ENCODE data around the gene PITPNM2. TPM values are rescaled to one million over a fixed set of nuclear protein-coding genes. Genes with fewer than 3 reads are reported as not detected.

Gene PITPNM2
- polyA plus RNA-seq, 1 of the 3 experiments (the other 2 are of a cell fraction), result 3.7 TPM

GRCh38 chr12:123121670-123122069 is 29.2 kb downstream of the PITPNM2 start:
- no peak overlapping the region for H3K9ac ChIP-seq
- H3K27ac ChIP-seq (ENCODE audit: low read depth in 2 of 2, low read length in 1 of 2), result no peak overlapping the region
- no peak overlapping the region for H3K4me2 ChIP-seq
- no peaks in the 10 kb centered on the region for H3K9me2 ChIP-seq
- H3K4me1 ChIP-seq (ENCODE audit: control insufficient read depth in 1 of 2, insufficient read depth in 2 of 2, low read depth in 1 of 2, low read length in 1 of 2), result peaks cover 0 to 5% of the 10 kb centered on the region in 2 experiments; a peak in 1 of 4 replicates
- ChIA-PET POLR2A (no interaction called here), CTCF (interaction anchor here (0.9 kb wide), 1 partner anchor 78 kb away, joined by 4 read pairs; no protein-coding TSS in a partner anchor)
- DNase-seq, result no peak
- no peak for TF ChIP-seq USF1 (IDR thresholded peaks at IDR 0.05; ENCODE audit: borderline replicate concordance, low read depth)
- TF ChIP-seq EZH2phosphoT487 (IDR thresholded peaks at IDR 0.05; ENCODE audit: borderline replicate concordance, low read depth), result no peak
- no peak for TF ChIP-seq EP300 (IDR thresholded peaks at IDR 0.05; ENCODE audit: borderline replicate concordance in 1 of 2, low read depth in 1 of 2, low read length in 1 of 2)
- no peak for TF ChIP-seq MEF2A (IDR thresholded peaks at IDR 0.05; ENCODE audit: borderline replicate concordance, low read depth)
- TF ChIP-seq SMC3 (IDR thresholded peaks at IDR 0.05; ENCODE audit: low read depth, low read length), result no peak
- no peak for TF ChIP-seq NFIC (IDR thresholded peaks at IDR 0.05; ENCODE audit: borderline replicate concordance)
- TF ChIP-seq REST (IDR thresholded peaks at IDR 0.05; ENCODE audit: low read depth, low read length), result no peak
- no peak for TF ChIP-seq FOSL2 (IDR thresholded peaks at IDR 0.05; ENCODE audit: borderline replicate concordance, low read depth)
- no peak for TF ChIP-seq RFX5 (IDR thresholded peaks at IDR 0.05; ENCODE audit: low read length)
- no peak for TF ChIP-seq FOXJ3 (CRISPR knock-in tag; IDR thresholded peaks at IDR 0.05)
- no peak for TF ChIP-seq USF2 (IDR thresholded peaks at IDR 0.05; ENCODE audit: borderline replicate concordance, low read depth, low read length)
- TF ChIP-seq MAX (IDR thresholded peaks at IDR 0.05; ENCODE audit: low read depth), result no peak
- TF ChIP-seq CHD2 (IDR thresholded peaks at IDR 0.05; ENCODE audit: low read length, partially characterized antibody), result no peak
- H3K36me3 ChIP-seq (replicated peaks in 1 of 2; ENCODE audit: control insufficient read depth in 1 of 2, insufficient read depth in 2 of 2, low read length in 1 of 2), result no peaks in the 10 kb centered on the region
- no peaks in the 10 kb centered on the region for H3K27me3 ChIP-seq (ENCODE audit: insufficient read depth)
- H3K79me2 ChIP-seq (ENCODE audit: insufficient read depth), result peaks cover 13% of the 10 kb centered on the region
- H3F3A ChIP-seq (replicated peaks; ENCODE audit: insufficient read depth), result peaks cover 5% of the 10 kb centered on the region
- no peak overlapping the region for H2AFZ ChIP-seq (ENCODE audit: low read depth)
- no peaks in the 10 kb centered on the region for H4K20me1 ChIP-seq (ENCODE audit: insufficient read depth)
- no peaks in the 10 kb centered on the region for H3K9me3 ChIP-seq
- 100% methylated on average over 6 of the region's 6 CpGs for WGBS (ENCODE audit: low lambda C conversion rate)
- H3K4me3 ChIP-seq (ENCODE audit: low read depth in 2 of 2, low read length in 1 of 2), result no peak overlapping the region

Data from SK-N-SH (cell line).